GM10248 (cell line): ENCODE data around the gene DDRGK1.

Experiments used
- CTCF ChIA-PET: fragments of 300-600 bp; sonication (Branson Sonifier 250); formaldehyde crosslinking; extraction: SDS; loops from one replicate; lab custom pipeline; 2021; ENCODE audit warnings: antibody characterized with exemption; lab: Yijun Ruan, JAX
- POLR2A ChIA-PET: fragments of 350-650 bp; sonication (Branson Sonifier 250); formaldehyde crosslinking; extraction: SDS; loops from one replicate; lab custom pipeline; 2020; ENCODE audit warnings: antibody characterized with exemption; lab: Yijun Ruan, JAX
- DNase-seq: peaks from one replicate; pipeline ENCODE4 v3.0.0; 2012; ENCODE audit errors: extremely low spot score
- TF ChIP-seq, protein P1 (sequence below): IDR thresholded peaks from 2 replicates; pipeline ENCODE4 v1.5.1; 2012; ENCODE audit warnings: mild to moderate bottlenecking, low read depth; ENCODE audit errors: extremely low read depth, missing control alignments, control extremely low read depth

DDRGK1 gene

DNA sequence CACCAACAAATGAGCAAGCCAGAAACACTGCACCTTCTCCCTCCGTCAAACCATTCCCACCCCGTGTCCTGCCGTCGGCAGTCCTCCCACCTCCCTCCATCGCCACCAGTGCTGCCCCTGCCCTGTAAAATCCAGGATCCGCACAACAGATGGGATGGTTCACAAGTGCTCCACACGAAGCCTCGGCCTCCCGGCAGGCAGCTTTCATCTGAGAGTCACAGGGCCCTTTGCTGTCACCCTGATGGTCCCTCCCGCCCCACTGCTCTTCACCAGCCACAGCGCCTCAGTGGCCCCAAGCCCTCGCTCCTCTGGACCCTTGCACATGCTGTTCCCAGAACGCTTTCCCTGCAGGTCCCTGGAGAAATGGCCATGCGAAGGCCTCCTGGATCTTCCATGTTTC is 22.4 kb upstream of the DDRGK1 start:
- TF ChIP-seq, protein P1, sequence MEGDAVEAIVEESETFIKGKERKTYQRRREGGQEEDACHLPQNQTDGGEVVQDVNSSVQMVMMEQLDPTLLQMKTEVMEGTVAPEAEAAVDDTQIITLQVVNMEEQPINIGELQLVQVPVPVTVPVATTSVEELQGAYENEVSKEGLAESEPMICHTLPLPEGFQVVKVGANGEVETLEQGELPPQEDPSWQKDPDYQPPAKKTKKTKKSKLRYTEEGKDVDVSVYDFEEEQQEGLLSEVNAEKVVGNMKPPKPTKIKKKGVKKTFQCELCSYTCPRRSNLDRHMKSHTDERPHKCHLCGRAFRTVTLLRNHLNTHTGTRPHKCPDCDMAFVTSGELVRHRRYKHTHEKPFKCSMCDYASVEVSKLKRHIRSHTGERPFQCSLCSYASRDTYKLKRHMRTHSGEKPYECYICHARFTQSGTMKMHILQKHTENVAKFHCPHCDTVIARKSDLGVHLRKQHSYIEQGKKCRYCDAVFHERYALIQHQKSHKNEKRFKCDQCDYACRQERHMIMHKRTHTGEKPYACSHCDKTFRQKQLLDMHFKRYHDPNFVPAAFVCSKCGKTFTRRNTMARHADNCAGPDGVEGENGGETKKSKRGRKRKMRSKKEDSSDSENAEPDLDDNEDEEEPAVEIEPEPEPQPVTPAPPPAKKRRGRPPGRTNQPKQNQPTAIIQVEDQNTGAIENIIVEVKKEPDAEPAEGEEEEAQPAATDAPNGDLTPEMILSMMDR: no peak
- POLR2A ChIA-PET: no interaction called here
- DNase-seq: no peak
- CTCF ChIA-PET: interaction anchor here (1.4 to 1.6 kb wide), 2 partner anchors 8 to 9 kb away, joined by 4 to 6 read pairs; no protein-coding TSS in a partner anchor

- ChIA-PET POLR2A (interaction anchor here (1.1 kb wide), 1 partner anchor 17 kb away, joined by 7 read pairs; no protein-coding TSS in a partner anchor), CTCF (no interaction called here)
- TF ChIP-seq, protein P1: no peak
- DNase-seq: no peak
Observed at GRCh38 chr20:3226093-3226492, 21.6 kb upstream of the DDRGK1 start.

DNA sequence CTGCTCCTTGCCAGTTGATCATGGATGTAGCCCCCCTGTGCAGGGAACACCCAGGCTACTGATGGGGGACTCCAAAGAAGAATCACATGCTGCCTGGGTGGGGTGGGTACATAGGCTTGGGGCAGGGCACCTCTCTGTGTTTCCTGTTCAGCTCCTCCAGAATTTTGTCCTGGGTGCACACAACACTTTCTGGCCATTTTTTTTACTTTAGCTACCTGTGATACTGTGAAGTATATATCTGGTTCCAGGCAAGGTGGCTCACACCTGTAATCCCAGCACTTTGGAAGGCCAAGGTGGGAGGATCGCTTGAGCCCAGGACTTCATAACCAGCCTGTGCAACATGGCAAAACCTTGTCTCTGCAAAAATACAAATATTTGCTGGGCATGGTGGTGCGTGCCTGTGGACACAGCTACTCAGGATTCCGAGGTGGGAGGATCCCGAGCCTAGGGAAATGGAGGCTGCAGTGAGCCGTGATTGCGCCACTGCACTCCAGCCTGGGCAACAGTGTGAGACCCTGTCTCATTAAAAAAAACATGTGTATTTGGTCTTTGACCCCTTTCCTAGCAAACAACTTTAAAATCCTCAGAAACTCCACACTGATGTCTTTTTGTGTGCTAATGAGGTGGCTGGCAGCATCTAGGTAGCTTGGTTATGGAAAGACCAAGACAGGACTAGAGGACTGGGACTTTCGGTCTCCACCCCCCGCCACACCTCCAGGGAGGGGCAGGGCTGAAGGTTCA is 20.4 kb upstream of the DDRGK1 start:
- ChIA-PET POLR2A (interaction anchor here (1.1 kb wide), 1 partner anchor 18 kb away, joined by 7 read pairs; no protein-coding TSS in a partner anchor), CTCF (interaction anchor here (0.6 to 1.4 kb wide), 3 partner anchors 52 to 176 kb away, joined by 3 read pairs; no protein-coding TSS in a partner anchor)
- TF ChIP-seq, protein P1: no peak
- DNase-seq: no peak

GRCh38 chr20:3223994-3224680 is 19.7 kb upstream of the DDRGK1 start:
- CTCF ChIA-PET: interaction anchor here (0.6 to 3.1 kb wide), 6 partner anchors 14 to 177 kb away, joined by 3 to 16 read pairs (median 4); partner anchors contain the start of gene ITPA
- POLR2A ChIA-PET: no interaction called here
- TF ChIP-seq, protein P1: no peak
- no peak for DNase-seq

DNA sequence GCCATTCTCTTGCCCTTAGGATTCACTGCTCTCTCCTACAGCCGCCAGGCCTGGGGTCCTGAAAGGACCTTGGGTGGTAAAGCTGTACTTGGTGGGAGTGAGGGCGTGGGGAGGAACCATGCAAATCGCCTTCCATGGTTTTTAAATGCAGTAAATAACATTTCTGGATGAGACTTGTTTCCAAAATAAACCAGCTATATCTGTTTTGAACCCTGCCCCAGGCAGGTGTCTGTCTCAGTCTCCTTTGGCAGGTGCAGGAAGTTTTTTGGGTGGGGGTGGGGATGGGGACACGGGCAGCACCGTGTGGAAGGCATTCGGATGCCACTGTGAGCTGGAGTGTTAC is 19.1 kb upstream of the DDRGK1 start:
- POLR2A ChIA-PET: no interaction called here
- TF ChIP-seq, protein P1: no peak
- CTCF ChIA-PET: interaction anchor here (0.8 to 3.1 kb wide), 5 partner anchors 13 to 93 kb away, joined by 3 to 16 read pairs (median 5); partner anchors contain the start of gene ITPA
- DNase-seq: no peak
